Suppressor macrophage treated with lipopolysaccharide for 4 hours (primary cell): Measurements from ENCODE around the gene LPIN1.
"Not testable (repeated sequence)": the region's sequence is repeated elsewhere in the genome, so short reads cannot be mapped to it uniquely, and the experiment has no call there.

Experiments used
- DNase-seq: peaks from one replicate; pipeline ENCODE4 v3.0.0-alpha.2; 2020

LPIN1 gene

DNA sequence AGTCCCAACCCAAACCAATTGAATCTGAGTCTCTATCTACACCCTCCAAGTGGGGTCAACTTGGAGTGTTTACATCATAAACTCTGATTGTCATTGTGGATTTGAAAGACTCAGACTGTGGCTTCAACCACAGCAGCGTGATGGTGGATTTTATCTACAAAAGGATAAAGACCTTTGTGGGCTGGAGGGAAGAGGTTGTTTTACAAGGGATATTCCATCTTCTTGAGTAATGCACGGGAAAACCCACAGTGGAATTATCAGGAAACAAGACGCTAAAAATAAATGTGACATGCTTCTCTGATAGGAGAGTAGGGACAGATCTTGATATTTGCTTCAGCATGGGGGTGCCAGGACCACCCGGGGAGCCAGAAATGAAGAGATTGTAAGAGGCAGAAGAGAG lies 93.5 kb downstream of the LPIN1 start:
- no peak for DNase-seq

DNA sequence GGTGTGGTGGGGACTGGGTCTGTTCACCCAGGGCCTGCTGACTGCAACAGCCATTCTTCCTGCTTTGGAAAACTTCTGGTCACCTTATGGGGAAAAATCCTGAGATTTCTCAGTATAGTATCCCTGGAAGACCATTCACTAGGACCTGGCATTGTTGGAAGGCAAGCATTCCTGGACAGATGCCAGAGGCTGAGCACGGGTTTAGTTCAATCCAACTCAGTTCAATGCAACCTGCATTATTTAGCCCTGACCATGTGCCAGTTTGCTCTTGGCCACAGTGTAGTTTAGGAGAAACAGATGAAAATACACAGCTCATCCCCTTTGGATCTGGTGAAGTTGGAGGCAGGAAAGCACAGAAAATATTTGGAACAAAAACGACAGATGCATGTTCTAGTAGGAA lies 95.9 kb downstream of the LPIN1 start:
- no peak for DNase-seq

DNA sequence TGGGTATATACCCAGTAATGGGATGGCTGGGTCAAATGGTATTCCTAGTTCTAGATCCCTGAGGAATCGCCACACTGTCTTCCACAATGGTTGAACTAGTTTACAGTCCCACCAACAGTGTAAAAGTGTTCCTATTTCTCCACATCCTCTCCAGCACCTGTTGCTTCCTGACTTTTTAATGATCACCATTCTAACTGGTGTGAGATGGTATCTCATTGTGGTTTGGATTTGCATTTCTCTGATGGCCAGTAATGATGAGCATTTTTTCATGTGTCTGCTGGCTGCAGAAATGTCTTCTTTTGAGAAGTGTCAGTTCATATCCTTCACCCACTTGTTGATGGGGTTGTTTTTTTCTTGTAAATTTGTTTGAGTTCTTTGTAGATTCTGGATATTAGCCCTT lies 98.4 kb downstream of the LPIN1 start:
- DNase-seq: not testable (repeated sequence)

DNA sequence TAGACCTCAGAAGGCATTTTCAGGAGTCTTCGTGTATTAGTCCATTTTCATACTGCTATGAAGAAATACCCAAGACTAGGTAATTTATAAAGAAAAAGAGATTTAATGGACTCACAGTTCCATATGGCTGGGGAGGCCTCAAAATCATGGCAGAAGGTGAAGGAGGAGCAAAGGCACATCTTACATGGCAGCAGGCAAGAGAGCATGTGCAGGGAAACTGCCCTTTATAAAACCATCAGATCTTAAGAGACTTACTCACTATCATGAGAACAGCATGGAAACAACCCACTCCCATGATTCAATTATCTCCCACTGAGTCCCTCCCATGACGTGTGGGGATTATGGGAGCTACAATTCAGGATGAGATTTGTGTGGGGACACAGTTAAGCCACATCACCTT lies 101.5 kb downstream of the LPIN1 start:
- not testable (repeated sequence) for DNase-seq

DNA sequence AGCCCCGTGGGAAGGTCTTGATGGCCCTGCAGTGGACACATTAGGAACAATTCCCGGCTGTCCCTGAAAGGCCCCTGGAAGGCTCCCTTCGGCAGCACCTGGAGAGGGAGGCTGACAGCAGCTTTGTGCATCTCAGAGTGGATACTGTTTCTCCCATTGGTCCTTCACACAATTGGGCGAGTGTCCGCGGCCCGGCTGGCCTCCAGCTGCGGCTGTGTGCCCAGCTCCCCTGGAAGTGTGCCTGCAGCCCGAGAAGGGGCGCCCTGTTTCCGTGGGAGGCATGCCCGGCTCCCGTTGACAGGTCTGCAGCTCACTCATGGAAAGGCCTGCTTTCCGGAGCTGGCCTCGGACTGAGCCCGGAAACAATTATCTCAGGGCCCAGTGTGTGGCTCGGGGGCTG lies 103.7 kb downstream of the LPIN1 start:
- DNase-seq: no peak

DNA sequence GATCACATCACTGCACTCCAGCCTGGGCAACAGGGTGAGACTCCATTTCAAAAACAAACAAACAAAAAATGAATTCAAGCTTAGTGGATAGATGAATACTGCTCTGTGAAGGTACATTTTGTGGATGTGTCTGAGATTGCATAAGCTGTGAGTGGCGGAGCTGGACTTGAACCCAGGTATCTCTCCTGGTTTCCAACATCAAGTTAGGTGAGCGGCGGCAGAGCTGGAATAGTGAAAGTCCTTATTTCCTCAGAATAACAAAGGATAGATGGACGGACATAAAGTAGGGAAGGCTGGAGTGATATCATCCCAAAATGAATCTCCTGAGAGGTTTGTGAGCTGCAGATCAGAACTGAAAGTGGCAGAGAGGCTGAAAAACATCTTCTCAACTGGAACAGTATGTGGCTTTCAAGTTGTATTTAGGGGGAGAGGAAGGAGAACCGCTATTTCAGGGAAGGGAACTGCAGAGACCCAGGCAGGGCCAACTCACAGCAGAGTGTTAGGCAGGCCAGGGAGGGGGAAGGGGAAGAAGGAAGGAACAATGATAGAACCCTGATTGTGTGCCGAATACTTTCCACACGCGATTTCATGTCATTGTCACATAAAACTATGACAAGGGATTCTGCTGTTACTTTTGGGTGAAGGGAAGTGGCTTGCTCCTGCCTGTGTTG lies 106.2 kb downstream of the LPIN1 start:
- peak; percentile 26 for DNase-seq

DNA sequence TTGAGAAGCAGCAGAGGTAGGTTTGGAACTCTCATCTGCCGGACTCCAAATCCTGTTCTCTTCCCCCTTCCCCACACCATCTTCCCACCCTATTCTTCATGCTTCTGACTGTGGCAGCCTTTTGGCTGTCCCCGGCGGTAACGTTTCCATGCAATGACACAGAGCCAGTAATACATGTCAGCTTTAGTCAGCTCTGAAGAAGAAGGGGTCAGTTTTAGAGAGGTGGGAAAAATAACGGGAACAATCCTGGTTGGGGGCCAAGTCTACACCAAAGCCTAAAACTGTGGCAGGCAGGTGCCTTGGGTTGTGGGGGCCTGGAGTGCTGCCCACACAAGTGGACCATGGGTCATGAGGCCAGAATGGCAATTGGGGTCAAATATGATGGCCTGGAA lies 106.8 kb downstream of the LPIN1 start:
- no peak for DNase-seq

DNA sequence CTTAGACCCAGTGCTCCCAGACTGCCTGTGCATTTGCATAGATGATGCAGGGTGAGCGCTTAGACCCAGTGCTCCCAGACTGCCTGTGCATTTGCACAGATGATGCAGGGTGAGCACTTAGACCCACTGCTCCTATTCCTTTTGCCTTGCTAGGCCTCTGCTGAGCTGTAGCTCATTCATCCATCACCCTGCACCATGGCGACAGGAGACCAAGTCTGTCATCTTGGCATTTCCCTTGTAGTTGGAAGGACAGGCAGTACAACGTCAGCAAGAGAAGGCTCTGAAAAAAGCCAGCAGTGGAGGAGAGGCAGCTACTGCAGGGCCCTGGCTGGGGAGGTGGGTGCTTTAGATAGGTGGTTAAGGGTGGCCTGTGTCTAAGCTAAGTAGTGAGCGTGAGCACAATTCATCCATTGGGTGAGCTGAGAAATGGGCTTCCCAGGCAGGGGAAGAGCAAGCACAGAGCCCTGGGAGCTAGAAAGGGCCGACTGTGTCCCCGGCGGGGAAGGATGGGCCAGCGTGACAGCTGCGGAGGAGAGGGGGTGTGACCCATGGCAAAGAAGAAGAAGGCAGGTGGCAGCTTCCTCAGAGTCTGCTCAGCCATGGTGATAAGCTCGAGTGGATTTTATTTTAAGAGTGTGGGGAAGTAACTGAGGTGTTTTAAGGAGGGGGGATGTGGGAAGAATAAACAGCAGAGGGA lies 108.8 kb downstream of the LPIN1 start:
- DNase-seq: no peak

DNA sequence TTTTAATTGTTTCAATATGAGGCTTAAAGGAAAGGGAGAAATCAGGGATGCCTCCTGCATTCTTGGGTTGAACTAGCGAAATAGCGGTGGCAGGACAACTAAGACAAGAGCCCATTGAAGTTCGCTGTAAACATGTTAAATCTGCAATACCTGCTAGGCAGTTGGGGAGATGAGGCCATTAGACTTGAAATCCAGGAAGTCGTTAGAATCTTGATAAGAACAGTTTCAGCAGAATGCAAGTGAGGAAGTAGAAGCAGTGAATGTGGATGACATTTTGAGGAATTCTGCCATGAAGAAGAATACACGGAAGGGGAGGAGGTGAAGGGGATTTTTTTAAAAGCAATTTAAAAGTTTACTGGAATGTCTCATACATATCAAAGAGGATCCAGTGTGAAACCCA lies 109.7 kb downstream of the LPIN1 start:
- peak; percentile 20 for DNase-seq

DNA sequence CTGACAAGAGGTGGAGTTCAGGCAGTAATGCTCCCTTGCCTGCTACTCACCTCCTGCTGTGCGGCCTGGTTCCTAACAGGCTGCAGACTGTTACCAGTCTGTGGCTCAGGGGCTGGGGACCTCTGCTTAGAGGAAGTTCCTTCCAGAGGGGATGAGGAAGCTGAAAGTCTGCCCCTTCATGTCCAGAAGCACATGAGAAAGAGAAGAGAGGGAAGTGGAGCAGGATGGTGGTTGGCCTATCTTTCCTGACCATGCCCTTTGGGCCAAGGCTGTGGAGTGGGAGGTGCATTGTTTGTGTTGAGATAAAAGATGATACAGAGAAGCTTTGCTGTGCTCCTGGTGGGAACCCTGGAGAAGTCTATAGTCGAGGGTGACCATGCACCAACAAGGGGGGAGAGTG lies 112.5 kb downstream of the LPIN1 start:
- DNase-seq: peak; percentile 23

DNA sequence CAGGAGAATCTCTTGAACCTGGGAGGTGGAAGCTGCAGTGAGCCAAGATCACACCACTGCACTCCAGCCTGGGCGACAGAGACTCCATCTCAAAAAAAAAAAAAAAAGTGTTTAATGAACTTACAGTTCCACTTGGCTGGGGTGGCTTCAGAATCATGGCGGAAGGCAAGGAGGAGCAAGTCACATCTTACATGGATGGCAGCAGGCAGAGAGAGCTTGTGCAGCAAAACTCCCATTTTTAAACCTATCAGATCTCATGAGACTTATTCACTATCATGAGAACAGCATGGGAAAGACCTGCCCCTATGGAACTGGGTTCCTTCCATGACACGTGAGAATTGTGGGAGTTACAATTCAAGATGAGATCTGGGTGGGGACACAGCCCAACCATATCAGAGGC lies 113.5 kb downstream of the LPIN1 start:
- DNase-seq: not testable (repeated sequence)

DNA sequence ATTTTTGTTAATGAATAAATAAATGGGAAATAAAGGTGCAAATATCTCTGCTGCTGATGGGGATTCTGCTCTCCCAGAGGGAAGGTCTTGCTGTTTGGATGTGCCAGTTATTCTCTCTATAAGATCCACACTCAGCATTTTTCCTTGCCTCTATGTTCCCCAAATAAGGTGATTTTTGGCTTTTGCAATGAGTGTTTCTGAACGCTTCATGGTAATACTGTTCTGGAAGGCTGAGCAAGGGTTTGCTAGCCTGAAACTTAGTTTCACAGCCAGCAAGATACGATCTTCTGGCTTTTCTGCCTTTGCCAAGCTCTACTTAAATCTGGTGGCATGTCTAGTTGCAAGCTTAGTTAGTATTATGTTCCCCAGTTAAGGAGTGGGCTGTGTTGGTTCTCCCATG lies 114.6 kb downstream of the LPIN1 start:
- no peak for DNase-seq

DNA sequence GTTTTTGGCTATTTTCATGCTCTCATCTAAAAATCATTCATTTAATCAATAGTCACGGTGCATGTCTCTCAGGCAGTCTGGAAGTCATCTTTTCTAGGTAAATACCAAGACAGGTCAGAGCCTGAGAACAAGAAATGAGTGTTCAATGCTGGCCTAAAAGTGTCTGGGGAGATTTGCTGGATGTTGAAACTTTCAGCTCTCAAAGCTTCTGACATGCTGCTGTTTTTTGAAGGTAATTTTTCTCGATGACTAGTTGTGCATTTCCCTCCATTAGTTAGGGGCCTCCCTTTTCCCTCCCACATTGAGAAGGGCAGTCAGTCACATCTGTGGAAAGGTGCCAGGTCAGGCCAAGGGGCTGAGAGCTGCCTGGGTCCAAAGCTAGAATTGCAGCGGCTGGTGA lies 115.6 kb downstream of the LPIN1 start:
- no peak for DNase-seq

DNA sequence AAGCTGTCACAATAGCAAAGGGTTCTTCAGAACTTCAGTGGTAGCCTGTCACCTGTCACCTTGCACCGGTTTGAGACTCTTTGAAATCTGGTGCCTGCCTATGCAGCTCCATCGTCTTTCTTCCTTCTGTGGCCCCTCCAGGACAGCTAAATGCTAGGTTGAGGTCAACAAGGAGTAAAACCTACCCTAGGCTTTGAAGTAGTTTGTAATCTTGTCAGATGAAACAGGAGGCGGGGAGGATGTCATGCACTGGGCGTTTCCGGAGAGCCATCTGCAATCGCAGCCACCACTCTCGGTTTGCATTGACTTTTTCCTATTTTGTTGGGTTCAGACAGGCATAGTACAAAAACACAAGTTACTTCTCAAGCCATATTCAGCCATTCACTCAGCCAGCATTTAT lies 116.7 kb downstream of the LPIN1 start:
- no peak for DNase-seq

DNA sequence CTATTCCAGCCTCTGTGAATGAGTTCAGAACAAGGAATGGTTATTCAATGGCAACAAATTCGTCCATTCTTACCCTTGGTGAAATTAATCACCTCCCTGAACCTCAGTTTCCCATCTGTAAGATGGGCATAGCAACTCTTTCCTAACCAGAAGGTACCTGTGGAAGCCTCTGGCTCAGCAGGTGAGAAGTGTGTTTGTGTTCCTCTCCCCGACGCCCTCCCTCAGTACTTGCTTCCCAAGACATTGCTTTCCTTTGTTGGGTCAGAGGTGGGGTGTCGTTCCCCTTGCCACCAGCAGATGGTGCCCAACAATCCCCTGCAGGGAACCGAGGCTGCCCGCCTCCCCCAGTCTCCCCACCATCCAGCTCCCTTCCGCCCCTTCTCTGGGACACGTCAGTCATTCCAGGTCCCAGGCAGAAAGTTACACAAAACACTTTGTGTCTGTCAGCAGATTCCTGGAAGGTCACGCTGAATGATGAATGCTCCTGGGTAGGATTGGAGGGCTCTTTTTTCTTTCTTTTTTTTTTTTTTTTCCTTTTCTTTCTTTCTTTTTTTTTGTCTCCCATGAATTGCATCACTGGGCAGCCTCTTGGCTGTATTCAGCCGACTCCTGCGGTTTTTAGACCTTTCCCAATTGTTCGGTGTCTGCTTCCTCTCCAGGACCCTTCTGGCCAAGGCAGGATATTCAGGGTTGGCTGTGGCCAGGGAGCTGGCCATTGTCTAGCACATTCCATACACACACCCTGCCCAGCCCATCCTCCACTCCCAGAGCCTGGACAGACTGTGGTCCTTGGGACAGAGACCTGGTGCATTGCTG lies 117.3 kb downstream of the LPIN1 start:
- peak; percentile 78 for DNase-seq

DNA sequence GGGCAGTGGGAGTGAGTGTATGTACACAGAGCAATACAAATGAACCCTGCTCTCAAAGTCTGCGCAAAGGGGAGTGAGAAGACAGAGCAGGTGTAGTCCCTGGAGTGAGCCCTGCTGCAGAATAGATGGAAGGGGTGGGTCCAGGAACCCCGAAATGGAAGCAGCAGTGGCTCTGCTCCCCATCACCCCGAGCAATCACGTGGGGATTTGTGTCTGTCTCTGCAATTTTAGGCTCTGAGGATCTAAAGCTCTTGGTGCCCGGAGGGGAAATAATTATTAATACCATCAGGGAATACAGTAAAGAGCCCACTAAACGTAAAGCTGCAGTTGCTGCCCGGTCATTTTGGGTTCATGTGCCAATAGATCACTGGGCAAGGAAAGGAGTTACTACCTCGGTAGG lies 118.3 kb downstream of the LPIN1 start:
- DNase-seq: no peak

DNA sequence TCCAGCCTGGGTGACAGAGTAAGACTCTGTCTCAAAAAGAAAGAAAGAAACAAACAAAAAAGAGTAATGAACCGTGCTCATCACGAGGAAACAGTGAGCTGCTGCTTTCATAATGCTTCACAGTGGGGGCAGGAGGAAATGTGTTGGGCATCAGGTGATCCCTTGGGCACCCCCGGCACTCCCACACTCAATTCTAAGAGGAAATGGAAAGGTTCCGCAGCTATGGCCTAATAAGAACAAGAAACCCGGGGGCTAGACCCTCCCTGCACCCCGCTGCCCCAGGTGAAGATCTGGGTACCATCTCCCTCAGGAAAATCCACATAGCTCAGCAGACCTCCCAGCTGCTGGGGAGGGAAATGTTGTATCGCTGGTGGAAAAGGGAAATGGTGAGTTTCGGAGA lies 118.9 kb downstream of the LPIN1 start:
- peak; percentile 23 for DNase-seq

DNA sequence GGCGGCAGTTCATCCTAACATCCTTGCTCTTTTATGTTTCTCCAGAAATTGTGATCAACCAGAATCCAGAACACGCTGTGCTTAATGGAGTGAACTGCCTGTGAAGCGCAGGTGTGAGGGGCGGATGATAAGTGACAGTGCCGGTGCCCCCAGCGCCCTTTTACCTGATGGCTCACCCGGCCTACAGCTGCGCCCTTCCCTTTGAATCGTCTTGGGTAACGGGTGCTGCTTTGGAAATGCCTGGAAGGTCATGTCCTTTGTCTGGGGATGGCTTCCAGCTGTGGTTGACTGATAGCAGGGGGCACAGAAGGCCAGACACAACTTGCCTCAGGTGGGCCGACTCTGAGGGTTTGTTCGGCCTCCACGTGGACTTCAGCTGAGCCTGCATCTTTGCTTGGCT lies 119.4 kb downstream of the LPIN1 start:
- no peak for DNase-seq

DNA sequence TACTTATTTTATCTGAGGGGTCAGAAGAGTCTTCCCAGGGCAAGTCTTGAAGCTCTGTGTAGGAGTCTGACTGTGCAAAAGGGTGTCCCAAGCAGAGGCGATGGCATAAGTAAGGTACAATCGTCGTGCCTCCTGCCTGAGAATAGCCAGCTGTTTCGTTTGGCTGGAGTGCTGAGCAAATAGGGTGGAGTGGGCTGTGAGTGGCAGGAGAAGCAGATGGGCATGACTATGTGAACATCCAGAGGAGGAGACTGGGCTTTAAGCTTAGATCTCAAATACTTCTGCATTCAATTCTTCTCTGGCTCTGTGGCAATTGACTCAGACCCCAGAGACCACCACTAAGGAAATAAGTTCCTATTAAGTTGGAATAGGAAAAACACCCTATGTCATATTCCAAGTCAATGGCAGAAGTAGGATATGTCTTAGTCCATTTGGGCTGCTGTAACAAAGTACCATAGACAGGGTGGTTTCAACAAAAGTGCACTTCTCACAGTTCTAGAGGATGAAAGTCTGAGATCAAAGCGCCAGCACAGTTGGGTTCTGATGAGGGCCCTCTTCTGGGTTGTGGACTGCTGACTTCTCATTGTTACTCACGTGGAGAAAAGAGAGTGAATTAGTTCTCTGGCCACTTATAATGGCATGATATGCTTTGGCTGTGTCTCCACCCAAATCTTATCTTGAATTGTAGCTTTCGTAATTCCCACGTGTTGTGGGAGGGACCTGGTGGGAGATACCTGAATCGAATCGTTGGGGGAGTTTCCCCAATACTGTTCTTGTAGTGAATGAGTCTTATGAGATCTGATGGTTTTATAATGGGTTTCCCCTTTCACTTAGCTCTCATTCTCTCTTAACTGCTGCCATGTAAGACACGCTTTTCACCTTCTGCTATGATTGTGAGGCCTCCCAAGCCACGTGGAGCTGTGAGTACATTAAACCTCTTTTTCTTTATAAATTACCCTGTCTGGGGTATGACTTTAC lies 120.2 kb downstream of the LPIN1 start:
- no peak for DNase-seq

DNA sequence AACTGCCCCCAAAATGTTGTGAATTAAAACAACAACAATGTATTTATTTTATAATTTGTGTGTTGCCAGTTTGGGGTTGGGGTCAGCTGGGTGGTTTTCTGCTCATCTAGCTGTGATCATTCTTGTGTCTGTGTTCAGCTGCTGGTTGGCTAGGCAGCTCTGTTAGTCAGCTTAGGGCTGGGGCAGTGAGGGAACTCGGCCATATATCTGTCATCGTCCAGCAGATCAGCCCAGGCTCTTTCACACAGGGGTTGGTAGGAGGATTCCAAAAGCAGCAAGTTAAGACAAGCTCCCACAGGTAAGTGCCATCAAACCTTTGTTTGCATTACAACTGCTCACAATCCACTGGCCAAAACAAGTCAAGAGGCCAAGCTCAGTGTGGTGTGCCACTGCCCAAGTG lies 121.5 kb downstream of the LPIN1 start:
- DNase-seq: no peak

DNA sequence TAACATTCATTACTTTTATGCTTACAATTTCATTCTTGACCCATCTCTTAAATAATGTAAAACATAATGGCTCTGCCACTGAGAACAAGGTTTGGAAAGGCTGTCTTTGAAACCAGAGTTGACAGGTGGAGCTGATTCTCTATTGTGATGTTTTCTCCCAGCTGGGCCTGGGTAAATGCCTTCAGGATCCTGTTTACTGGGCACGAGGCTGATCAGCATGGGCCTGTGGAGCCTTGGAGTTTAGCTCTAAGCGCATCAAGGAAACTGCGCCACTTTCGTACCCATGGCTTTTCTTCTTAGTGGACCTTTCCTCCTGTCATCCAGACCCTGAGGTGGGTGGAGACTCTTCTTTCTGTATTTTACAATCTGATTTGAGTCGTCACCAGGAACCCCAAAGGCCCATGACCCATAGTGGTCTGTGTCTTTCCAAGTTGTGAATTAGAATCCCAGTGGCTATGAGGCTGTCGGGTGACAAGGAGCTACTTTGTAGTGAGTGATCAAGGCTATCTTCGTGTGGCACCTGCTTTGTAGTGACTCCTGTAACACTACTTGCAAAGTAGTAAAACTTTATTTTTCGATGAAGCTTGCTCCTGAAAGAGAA lies 123.1 kb downstream of the LPIN1 start:
- no peak for DNase-seq

DNA sequence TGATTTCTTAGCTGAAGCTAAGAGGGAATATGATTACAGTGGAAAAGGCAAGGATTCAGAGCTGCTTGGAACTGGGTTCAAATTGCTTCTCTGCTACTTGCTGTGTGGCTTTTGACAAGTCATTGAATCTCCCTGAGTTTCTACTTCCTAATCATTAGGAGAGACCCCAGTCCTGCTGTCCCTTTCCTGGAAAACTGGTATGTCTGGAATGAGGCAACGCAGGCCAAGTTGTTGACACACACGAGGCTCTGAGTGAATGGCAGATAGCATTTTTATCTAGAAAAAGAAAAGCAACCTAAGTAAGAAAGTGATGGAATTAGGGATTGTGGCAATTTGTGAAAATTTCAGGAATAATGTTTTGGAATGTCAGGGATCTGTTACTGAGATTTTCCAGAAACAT lies 123.6 kb downstream of the LPIN1 start:
- no peak for DNase-seq
